Bronchial epithelial cell (primary cell): Measurements from ENCODE around the gene CPAMD8. TPM values are rescaled to one million over a fixed set of nuclear protein-coding genes. Genes with fewer than 3 reads are reported as not detected.

Experiments
- total RNA-seq: library from RNA; depleted of rRNA; stranded (reverse); fragments of >200 nt; gene quantifications from 2 replicates; pipeline ENCODE4 v1.2.1, GENCODE V29; 2014

The CPAMD8 gene
- total RNA-seq, 1 donor from 2014 or later, result 0.53 TPM

Other genes starting within 250 kb of the CPAMD8 start
- 18.4 and 28.8 TPM in 2 replicates for gene SIN3B, start 197.4 kb downstream of the CPAMD8 start, total RNA-seq
- under 0.01 TPM in 1 of 2 replicates, not detected in the other for gene F2RL3, start 137.8 kb downstream of the CPAMD8 start, total RNA-seq
- gene HAUS8, start 48.6 kb upstream of the CPAMD8 start, total RNA-seq, result 1.3 and 1.7 TPM in 2 replicates
- gene MYO9B, start 49.0 kb upstream of the CPAMD8 start, total RNA-seq, result 15.5 and 21.9 TPM in 2 replicates
- 8.3 and 11.8 TPM in 2 replicates for gene USE1, start 188.5 kb upstream of the CPAMD8 start, total RNA-seq
- gene OCEL1, start 199.4 kb upstream of the CPAMD8 start, total RNA-seq, result 2.0 and 3.2 TPM in 2 replicates
- gene NR2F6, start 219.1 kb upstream of the CPAMD8 start, total RNA-seq, result 93.8 and 124 TPM in 2 replicates
- gene USHBP1, start 237.9 kb upstream of the CPAMD8 start, total RNA-seq, result 0.13 TPM in 1 of 2 replicates, not detected in the other
- gene BABAM1, start 240.6 kb upstream of the CPAMD8 start, total RNA-seq, result 45.8 and 60.9 TPM in 2 replicates